ENCODE measurements around the gene ADAMTS2.

Gene ADAMTS2

GRCh38 chr5:179130101-179130681, 215.1 kb downstream of the ADAMTS2 start:
- no peak for DNase-seq

- no peak for DNase-seq
Measured at GRCh38 chr5:179129607-179130071, 215.6 kb downstream of the ADAMTS2 start.

- no peak for DNase-seq
Measured at GRCh38 chr5:179128976-179129375, 216.3 kb downstream of the ADAMTS2 start.

GRCh38 chr5:179128041-179128365, 217.3 kb downstream of the ADAMTS2 start:
- no peak for DNase-seq

GRCh38 chr5:179127136-179128040, 217.9 kb downstream of the ADAMTS2 start:
- no peak for DNase-seq

- DNase-seq: no peak
Measured at GRCh38 chr5:179126506-179126991, 218.7 kb downstream of the ADAMTS2 start.

- no peak for DNase-seq
Measured at GRCh38 chr5:179125789-179126505, 219.3 kb downstream of the ADAMTS2 start.

- no peak for DNase-seq
Measured at GRCh38 chr5:179124853-179125788, 220.1 kb downstream of the ADAMTS2 start.

- no peak for DNase-seq
Measured at GRCh38 chr5:179124273-179124852, 220.9 kb downstream of the ADAMTS2 start.

GRCh38 chr5:179123491-179124272, 221.6 kb downstream of the ADAMTS2 start:
- DNase-seq: no peak

- no peak for DNase-seq
Measured at GRCh38 chr5:179123109-179123426, 222.2 kb downstream of the ADAMTS2 start.

- DNase-seq: no peak
Measured at GRCh38 chr5:179122411-179123108, 222.7 kb downstream of the ADAMTS2 start.

- no peak for DNase-seq
Measured at GRCh38 chr5:179121667-179122111, 223.6 kb downstream of the ADAMTS2 start.

- DNase-seq: no peak
Measured at GRCh38 chr5:179120951-179121666, 224.2 kb downstream of the ADAMTS2 start.

- DNase-seq: no peak
Measured at GRCh38 chr5:179120421-179120861, 224.8 kb downstream of the ADAMTS2 start.

- DNase-seq: no peak
Measured at GRCh38 chr5:179119415-179120170, 225.7 kb downstream of the ADAMTS2 start.

- DNase-seq: no peak
Measured at GRCh38 chr5:179118756-179119414, 226.4 kb downstream of the ADAMTS2 start.

- no peak for DNase-seq
Measured at GRCh38 chr5:179118338-179118737, 226.9 kb downstream of the ADAMTS2 start.
